ENCODE results near the gene ZNF318.

ZNF318 gene

GRCh38 chr6:43299338-43300293 is 69.8 kb downstream of the ZNF318 start:
- no peak for FAIRE-seq

DNA sequence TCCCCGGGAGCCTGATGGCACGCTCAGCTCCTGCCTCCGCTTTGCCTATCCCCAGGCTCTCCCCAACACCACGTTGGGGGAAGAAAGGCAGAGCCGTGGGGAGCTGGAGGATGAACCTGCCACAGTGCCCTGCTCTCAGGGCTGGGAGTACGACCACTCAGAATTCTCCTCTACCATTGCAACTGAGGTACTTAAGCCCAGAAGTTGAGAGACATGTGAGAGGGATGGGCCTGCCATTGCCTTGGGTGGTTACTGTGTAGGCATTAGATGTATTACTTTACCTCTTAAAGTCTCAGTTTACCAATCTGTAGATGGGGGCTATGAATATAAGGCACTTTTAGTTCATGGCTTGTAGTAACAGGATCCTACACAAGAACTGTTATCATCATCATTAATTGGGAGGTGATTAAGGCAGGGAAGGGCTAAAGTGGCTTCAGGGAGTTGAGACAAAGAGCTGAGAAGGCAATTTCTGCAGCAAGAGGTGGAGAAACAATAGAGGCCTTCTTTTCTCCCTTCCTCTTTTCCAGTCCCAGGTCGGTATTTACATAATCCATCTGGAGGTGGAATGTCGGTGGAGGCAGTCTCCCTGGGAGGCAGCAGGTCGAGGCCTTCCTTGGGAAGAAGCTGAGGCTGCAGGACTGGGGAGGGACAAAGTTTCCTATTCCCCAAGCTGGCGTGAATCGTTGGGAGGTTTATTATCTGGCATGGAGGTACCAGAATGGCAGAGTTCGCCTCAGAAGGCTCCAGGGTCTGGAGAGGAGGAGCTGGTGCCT is 70.7 kb downstream of the ZNF318 start:
- FAIRE-seq, result no peak

GRCh38 chr6:43297644-43298564 is 71.5 kb downstream of the ZNF318 start, which contains the start of gene SLC22A7:
SLC22A7 (plus strand) TSS chr6:43298260; CDS start chr6:43298359, 99 bp downstream.
- FAIRE-seq, result no peak

DNA sequence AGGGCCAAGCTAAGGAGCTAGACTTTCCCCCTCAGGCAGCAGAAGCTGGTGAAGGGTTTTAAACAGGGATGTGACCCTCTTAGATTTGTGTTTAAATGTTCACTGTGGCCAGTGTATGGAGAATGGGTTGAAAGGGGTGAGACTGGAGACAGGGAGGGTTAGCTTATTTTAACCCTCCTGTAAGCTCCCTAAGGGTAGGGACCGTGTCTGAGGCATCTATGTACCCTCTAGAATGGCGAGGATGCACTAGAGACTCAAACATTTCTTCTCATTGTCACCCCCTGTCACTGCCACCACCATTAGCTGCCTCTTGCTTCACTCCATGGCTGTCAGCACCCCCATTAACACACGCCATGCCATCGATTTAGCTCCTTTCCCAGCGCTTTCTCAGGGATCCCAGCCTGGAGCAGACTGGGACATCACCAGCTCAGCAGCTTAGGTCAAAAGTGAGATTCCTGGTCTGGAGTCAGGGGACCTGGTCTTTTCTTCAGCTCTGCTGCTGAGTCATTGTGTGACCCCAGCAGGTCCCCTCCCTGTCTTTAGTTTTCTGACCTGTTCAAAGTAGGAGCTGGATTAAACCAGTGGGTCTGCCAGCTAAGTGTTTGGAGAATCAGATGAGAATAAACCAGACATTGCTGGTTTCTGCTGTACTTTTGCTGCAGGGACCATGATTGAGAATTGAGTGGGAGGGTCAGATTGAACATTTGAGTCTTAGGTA is 72.5 kb downstream of the ZNF318 start:
- no peak for FAIRE-seq

DNA sequence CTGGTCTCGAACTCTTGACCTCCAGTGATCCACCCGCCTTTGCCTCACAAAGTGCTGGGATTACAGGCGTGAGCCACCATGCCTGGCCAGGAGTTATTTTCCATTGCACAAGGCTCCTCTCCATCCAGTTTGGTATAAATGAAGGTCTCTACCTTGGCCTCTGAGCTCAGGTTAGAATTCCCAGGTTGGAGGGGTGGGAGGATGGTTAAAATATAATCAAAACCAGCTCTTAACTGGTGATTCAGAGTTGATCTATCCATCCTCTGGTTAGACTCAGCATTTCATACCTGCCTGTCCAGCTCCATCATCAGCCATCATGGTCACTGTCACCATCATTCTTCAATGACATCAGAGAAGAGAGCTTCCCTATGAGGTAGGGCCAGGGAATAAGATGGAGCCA is 74.0 kb downstream of the ZNF318 start:
- no peak for FAIRE-seq

DNA sequence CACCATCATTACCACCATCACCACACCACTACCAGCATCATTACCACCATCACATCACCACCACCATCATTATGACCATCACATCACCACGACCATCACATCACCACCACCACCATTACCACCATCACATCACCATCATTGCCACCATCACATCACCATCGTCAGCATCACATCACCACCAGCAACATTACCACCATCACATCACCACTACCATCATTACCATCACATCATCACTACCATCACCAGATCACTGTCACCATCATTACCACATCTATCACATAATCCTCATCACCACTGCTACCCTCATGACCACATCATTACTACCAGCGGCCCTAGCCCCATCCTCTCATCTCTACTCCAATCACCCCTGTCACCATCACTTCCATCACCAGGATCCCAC is 74.9 kb downstream of the ZNF318 start:
- FAIRE-seq, result no peak

DNA sequence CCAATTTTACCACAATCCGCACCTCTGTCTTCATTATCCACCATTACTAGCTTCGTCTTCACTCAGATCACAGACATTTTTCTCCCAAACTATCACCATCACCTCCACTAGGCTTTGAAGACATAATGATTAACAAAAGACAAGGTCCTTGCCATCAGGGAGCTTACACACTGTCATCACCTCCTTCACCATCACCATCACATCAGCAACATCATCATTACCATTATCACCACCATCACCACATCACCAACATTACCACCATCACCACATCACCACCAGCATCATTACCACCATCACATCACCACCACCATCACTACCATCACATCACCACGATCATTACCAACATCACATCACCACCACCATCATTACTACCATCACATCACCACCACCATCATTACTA is 75.7 kb downstream of the ZNF318 start:
- FAIRE-seq, result no peak

DNA sequence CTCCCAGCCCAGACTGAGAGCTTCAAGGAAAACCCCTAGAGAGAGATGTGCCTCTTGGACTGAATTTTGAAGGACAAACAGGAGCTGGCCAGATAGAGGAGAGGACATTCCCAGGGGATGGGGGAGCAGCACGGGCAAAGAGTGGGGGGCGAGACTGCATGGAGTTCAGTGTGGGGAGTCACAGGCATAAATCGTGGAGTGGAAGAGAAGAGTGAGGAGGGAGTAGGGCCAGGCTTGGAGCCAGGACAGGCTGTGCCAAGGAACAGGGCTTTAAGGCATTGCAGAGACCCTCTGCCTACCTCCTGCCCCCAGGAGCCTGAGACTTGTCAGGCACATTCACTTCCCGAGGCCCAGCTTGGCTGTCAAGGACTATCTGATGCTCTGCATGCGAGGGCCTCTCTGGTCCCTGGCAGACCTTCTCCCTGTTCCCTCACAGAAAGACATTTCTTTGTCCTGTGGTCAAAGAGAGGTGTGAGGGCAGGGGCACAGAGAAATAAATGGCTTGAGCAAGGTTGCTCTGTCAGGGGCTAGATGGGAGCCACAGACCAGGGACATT is 76.6 kb downstream of the ZNF318 start:
- no peak for FAIRE-seq

- FAIRE-seq, result no peak
Observed at GRCh38 chr6:43292341-43292740, 77.1 kb downstream of the ZNF318 start.

DNA sequence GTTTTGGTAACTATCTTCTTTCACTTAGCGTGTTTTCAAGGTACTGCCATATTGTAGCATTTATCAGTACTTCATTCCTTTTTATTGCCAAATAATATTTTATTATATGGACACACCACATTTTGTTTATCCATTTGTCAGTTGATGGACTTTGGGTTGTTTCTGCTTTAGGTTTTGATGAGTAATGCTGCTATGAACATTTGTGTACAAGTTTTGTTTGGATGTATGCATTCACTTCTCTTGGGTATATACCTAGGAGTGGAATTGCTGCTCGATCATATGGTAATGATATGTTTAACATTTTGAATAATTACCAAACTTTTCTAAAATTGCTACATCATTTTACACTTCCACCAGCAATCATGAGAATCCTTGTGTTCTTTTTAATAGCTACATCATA is 77.7 kb downstream of the ZNF318 start:
- no peak for FAIRE-seq

DNA sequence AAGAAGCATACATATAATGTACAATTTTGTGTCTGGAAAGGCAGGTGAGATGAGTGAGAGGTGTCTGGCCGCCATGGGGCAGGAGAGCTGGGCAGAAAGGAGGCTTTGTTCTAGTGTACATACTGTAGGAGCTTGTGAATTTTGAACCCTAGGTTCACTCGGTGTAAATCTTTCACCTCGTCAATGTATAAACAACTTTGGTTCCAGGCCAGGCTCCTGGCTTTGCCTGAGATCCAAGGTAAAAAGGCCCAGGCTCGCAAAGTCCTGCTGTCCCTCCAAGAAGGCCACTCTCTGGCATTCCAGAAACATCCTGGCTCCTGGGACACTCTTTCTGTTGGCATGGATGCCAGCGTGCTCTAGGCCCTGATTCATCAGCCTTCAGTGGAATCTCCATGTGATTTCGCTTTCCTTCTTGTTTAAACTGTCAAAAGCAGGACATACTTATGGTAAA is 78.5 kb downstream of the ZNF318 start:
- no peak for FAIRE-seq

DNA sequence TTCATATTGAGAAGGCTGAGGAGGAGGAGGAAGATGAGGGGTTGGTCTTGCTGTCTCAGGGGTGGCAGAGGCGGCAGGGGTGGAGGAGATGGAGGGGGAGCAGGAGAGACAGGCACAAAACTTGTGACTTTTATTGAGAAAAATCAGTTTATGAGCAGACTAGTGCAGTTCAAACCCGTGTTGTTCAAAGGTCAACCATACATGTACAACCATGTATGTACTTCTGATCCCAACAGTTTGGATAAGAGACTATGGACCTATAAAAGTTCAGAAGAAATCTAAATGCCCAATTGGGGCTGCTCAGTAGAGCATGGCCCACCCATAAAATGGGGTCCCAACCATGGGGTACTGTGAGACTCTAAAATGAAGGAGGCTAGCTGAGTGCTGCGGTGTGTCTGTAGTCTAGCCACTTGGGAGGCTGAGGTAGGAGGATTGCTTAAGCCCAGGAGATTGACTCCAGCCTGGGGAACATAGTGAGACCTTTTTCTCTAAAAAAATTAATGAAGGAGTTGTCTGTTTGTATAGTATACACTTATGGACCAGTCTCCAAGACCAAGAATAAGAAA is 79.0 kb downstream of the ZNF318 start:
- FAIRE-seq, result no peak

DNA sequence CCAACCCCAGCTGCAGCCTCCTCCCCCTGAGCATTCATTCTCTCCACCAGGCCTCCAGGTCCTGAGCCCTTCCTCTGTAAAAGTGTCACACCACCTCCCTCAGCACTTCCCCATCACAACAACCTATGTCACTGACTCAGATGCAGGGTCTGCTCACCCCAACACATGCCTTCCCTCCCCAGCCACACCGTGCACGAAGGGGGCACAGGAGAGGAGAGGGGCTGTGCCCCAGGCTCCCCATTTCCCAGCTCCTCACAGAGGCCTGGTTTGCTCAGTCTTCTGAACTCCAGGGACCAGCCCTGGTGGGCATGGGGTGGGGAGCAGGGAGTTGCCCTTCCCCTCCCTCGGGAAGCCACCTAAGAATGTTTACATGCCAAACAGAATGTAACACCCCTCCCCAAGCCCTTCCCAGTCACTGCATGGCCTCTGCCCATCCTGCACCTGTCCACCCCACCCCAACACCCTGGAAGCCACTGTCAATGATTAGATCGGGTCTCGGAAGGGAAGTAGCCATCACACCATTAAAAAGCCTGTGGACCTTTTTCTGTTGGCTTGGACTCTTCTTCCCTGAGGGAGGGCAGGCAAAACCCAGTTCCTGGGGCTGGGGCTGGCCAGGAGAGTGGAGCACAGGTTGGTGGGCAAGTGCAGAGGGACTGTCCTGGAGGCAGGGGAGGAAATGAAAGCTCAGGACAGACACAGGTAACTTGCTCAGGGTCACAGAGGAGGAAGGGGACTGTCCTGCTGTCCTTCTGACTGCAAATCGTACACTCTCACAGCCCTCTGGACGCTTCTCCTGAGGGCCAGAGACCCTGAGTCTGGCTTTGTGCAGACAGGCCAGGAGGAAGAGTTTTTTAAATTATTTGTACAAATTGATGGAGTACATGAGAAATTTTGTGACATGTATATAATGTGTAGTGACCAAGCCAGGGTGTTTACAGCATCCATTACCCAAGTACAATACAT is 81.4 kb downstream of the ZNF318 start:
- FAIRE-seq, result no peak

GRCh38 chr6:43286980-43287716 is 82.3 kb downstream of the ZNF318 start:
- FAIRE-seq, result no peak

- FAIRE-seq, result no peak
Observed at GRCh38 chr6:43286456-43286979, 82.9 kb downstream of the ZNF318 start.

Data from colon (tissue), 2 donors.